Muscle of leg (tissue), 11 donors: ENCODE data around the gene ATXN1. TPM values are rescaled to one million over a fixed set of nuclear protein-coding genes. Genes with fewer than 3 reads are reported as not detected.

ENCODE experiments used
- DNase-seq: peaks from one replicate; pipeline ENCODE4 v3.0.0; 2013
- H3K27ac ChIP-seq: one replicate; pipeline ENCODE4 v1.5.1; 2013; ENCODE audit warnings: mild to moderate bottlenecking, low read length, control low read depth
- H3K27me3 ChIP-seq: one replicate; pipeline ENCODE4 v1.6.1; 2013; ENCODE audit warnings: low read length; ENCODE audit not compliant: control insufficient read depth, insufficient read depth
- H3K36me3 ChIP-seq: one replicate; pipeline ENCODE4 v1.6.1; 2013; ENCODE audit warnings: low read length; ENCODE audit not compliant: control insufficient read depth, insufficient read depth
- H3K4me1 ChIP-seq: one replicate; pipeline ENCODE4 v1.6.1; 2013; ENCODE audit warnings: low read length; ENCODE audit not compliant: control insufficient read depth, insufficient read depth
- H3K4me3 ChIP-seq: one replicate; pipeline ENCODE4 v1.5.1; 2013; ENCODE audit warnings: low read length, control low read depth
- H3K9me3 ChIP-seq: replicated peaks from 2 replicates; pipeline ENCODE4 v1.6.1; 2013; ENCODE audit warnings: low read depth, low read length; ENCODE audit not compliant: control insufficient read depth
- WGBS: methylation state at CpG from one replicate; pipeline ENCODE4 v1.1.5; 2013; ENCODE audit warnings: missing lambda C conversion rate; ENCODE audit not compliant: insufficient coverage; 5-methylcytosine and 5-hydroxymethylcytosine counted together
- polyA plus RNA-seq, 8 donors: library from polyadenylated mRNA; unstranded; fragments of 120-200 nt; gene quantifications; one replicate each; pipeline versions ENCODE4 v1.2.1 to v1.2.3, GENCODE V29; 2013; ENCODE audit warnings: inconsistent platforms in 1 of 8, low replicate concordance in 1 of 8; ENCODE audit not compliant: insufficient read length in 8 of 8, insufficient read depth in 1 of 8
- total RNA-seq: library from RNA; stranded (reverse); fragments of 120-200 nt; gene quantifications from one replicate; pipeline ENCODE4 v1.2.4, GENCODE V29; 2013

ATXN1 gene
- total and polyA plus RNA-seq, 9 donors, result 10.2 to 19.9 (median 12.9) TPM

DNA sequence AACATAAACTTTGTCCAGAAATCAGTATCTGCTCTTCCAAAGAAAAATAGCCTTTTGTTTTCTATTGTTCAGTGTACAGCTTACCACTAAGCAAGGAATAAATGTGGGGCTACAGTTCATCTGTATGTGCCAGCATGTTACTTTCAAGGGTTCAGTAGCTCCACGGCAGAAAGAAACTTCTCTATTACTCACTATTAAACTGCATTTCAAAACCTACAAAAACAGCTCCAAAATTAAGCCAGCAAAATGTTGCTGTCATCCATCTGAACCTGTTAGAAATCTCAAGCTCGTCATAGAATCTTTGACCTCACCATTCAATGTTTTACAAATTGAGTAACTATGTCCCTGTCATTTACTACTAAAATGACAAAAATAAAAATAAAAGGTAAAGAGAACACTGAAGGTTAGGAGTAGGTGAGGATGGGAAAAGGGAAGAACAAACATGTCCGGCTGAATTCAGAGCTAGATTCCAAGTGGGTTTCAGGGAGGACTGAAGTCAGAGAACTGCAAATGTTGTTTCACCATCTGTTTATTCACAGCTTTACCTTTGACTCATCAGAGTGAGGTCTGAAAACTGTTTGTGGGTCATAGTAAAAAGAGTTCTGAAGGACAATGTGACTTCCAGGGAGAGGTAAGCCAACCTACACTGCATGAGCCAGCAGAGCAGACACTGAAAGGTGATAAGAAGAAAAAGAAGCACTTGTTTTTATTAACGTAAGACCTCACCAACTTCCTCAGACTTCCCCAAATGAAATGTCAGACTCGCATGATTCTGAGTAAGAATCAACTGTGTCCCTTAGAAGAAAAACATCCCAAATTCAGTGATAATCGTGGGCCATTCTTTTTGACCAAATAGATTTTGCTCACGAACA lies 62.0 kb downstream of the ATXN1 start:
- no peak overlapping the region for H3K4me3 ChIP-seq
- H3K27me3 ChIP-seq, result no peaks in the 10 kb centered on the region
- peaks cover 13% of the 10 kb centered on the region for H3K4me1 ChIP-seq
- 46% methylated on average over 2 of the region's 7 CpGs for WGBS
- no peaks in the 10 kb centered on the region for H3K36me3 ChIP-seq
- no peak overlapping the region for H3K27ac ChIP-seq
- no peak for DNase-seq
- H3K9me3 ChIP-seq, result no peaks in the 10 kb centered on the region

DNA sequence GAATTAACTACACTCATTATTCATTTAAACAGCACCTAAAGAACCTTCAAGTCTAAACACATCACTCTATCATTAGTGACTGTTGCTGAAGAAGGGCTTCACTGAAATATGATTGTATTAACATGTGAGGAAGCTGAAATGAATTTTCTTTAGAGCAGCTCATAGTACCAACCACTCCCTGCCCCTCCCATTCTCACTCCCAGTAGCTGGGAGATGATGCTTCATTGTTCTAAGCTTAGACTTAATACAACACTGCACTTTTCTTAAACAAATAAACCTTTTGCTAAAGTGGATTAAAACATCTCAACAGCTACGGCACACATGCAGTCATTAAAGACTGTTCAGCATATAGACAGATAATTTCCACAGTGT lies 63.1 kb downstream of the ATXN1 start:
- Histone ChIP-seq H3K4me3 (no peak overlapping the region), H3K27ac (no peak overlapping the region), H3K27me3 (no peaks in the 10 kb centered on the region), H3K9me3 (no peaks in the 10 kb centered on the region), H3K4me1 (peaks cover 10% of the 10 kb centered on the region), H3K36me3 (no peaks in the 10 kb centered on the region)
- no CpG with 5 or more reads among the region's 1 CpG for WGBS
- DNase-seq, result no peak

DNA sequence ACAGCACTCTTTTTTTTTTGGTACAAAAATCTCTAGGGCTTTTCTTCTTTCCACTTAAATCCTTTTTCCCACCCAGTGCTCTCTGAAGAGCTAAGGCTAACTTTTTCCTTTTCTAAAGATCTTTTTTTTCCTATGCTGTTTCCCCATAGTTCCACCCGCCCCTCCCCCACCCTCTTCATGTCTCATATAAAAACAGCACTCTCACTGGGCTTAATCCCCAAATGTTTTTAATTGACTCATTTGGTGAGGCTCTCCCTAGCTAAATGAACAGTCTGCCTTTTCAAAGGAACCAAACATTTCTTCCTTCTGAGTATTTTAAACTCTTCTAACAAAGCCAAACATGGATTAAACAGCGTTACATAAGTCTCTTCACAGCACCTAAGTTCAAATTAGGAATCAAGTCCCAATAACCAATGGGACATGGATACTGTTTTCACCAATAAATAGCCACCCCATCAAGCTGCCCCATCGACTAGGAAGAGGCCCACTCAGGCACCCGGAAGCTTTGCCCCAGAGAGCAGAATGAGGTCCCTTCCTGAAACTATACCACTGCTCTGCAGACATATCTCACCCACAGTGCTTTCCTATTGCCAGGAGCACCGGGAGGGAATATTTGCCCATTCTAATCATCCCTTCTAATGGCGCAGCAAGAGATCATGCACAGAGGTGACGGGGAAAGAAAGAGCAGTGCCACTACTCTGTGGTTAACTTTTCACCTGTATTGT lies 63.7 kb downstream of the ATXN1 start:
- Histone ChIP-seq H3K4me1 (peaks cover 10% of the 10 kb centered on the region), H3K27ac (no peak overlapping the region), H3K36me3 (no peaks in the 10 kb centered on the region), H3K4me3 (no peak overlapping the region), H3K27me3 (no peaks in the 10 kb centered on the region), H3K9me3 (no peaks in the 10 kb centered on the region)
- 65% methylated on average over 5 of the region's 7 CpGs for WGBS
- DNase-seq, result no peak

DNA sequence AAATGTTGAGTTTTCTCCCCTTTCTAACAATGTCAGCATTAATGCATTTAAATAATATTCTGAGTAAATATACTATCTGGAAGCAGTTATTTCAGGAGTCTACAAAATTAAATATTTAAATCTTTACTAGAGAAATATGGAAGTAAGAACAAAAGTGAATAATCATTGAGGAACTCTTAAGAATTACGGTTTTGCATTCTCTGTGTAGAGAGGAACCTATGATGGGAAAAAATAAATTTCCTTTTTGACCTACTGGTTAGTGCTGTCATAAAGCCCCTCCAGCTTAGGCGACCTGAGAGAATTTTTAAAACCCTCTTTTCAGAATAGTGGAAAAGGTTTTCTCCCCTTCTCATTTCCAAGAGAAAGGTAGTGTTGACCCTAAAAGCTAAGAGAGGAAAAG lies 64.8 kb downstream of the ATXN1 start:
- H3K4me1 ChIP-seq, result peaks cover 10% of the 10 kb centered on the region
- no peak for DNase-seq
- H3K27ac ChIP-seq, result no peak overlapping the region
- no peaks in the 10 kb centered on the region for H3K9me3 ChIP-seq
- no peaks in the 10 kb centered on the region for H3K27me3 ChIP-seq
- H3K4me3 ChIP-seq, result no peak overlapping the region
- no peaks in the 10 kb centered on the region for H3K36me3 ChIP-seq
- WGBS, result no CpG with 5 or more reads among the region's 2 CpGs

DNA sequence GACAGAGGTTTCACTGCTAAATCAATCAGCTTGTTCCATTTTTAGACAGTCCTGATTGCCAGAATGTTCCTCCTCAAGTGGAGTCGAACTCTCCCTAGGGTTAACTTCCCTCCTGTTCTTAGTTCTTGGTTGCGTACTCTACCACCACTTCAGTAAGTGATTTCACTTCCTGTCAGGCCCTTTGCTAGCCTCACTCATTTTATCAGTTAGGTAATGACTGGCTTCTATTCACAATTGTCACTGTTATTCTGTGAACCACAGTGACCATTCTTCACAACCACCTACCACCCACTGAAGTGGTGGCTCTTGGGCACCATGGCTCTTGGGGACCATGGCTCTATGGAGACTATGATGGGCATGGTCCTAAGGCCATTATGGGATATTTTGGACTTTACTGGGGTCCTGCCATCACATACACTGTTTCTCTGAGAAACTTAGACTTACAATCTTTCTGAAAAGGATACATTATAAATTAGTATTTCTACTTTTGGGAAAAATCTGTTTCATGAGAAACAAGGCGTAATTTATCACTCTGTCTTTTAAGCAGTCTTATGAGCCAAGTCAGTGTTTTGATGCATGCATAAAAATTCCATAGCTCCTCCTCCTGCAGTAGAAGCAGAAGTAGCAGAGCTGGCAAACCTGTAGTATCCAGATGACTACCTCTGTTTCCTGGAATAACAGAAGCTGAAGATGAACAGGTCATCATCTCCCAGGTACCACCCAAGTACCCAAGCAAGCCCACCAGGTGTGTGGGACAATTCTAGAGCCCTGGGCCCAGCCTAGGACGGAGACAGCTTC lies 66.3 kb downstream of the ATXN1 start:
- WGBS, result 100% methylated on average over 1 of the region's 4 CpGs
- Histone ChIP-seq H3K4me1 (peaks cover under 1% of the 10 kb centered on the region), H3K36me3 (no peaks in the 10 kb centered on the region), H3K4me3 (no peak overlapping the region), H3K9me3 (no peaks in the 10 kb centered on the region), H3K27me3 (no peaks in the 10 kb centered on the region), H3K27ac (no peak overlapping the region)
- DNase-seq, result no peak

DNA sequence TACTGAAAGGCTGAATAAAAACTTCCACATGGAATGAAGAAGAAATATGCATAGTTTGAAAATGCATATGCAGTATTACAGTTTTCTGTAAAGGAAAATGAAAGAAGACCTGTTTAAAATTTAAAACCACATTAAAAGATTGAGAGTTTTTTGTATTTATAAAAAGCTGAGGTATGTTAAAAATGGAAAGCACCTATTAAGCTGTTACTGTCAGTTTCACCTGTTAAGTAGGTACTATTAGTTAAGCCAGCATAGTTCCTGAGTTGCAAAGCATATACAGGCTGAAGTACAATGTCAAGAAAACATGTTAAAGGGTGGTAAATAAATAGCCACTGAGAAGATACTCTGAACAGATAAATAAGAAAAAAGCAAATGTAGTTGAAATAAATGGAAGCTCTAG lies 69.9 kb downstream of the ATXN1 start:
- no peaks in the 10 kb centered on the region for H3K9me3 ChIP-seq
- no peaks in the 10 kb centered on the region for H3K27me3 ChIP-seq
- no peak overlapping the region for H3K27ac ChIP-seq
- H3K4me3 ChIP-seq, result no peak overlapping the region
- H3K36me3 ChIP-seq, result no peaks in the 10 kb centered on the region
- no peak for DNase-seq
- H3K4me1 ChIP-seq, result no peaks in the 10 kb centered on the region

DNA sequence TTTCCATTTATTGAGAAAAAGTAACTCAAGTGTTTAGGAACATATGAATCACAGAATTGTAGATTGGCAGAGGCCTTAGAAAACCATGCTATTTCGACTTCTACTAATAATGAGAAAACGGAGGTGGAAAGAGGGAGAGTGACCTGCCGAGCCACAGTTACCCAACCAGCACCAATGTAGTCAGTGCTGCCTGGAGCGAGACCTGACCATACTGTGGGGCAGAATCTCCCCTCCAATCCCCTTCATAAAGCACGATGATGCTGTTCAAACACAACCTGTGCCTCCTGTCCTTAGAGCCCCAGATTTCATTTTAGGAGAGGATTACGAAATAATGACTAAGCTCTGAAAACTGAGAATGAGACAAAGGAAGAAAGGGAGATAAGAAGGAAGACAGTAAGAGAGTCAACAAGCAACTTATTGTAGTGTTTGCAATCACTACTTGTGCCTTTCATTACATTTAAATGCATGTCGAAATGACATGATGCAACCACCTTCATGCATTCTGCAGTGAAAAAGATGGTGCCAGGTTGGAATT lies 70.6 kb downstream of the ATXN1 start:
- Histone ChIP-seq H3K4me1 (no peaks in the 10 kb centered on the region), H3K9me3 (no peaks in the 10 kb centered on the region), H3K27ac (no peak overlapping the region), H3K4me3 (no peak overlapping the region), H3K36me3 (no peaks in the 10 kb centered on the region), H3K27me3 (no peaks in the 10 kb centered on the region)
- peak; percentile 26 for DNase-seq
- WGBS, result no CpG with 5 or more reads among the region's 7 CpGs

DNA sequence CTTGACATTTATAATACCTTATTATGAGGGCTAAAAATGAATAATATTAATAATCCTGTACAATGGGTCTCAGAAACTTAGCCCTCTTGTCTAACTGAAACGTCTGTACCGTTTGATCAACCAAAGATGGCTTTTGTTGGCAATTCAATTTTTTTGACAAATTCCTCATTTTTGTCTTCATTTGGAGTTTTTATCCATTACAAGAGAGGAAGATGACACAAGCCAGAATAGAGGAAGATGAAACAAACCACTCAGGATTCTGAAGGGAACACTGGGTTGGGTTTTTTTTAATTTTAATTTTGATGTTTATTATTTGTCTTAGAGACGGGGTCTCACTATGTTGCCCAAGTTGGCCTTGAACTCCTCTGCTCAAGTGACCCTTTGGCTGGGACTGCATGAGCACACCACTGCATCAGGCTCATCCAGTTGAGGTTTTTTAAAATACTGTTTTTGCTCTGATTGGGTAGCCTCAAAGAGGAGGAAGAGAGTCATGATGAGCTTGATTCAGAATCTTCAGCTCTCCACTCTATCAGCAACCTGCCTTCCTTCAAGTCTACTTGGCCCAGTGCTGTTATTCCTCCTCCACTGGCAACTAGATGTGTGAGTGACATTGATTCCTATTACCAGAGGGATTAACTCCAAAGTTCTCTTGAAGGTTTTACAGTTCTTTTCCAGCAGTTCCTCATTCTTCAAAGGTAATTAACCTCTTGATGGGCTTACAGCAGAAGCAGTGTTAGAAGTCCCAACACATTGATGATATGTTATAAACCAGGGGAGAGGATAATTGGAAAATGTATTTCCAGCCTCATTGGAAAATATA lies 71.3 kb downstream of the ATXN1 start:
- no peak for DNase-seq
- Histone ChIP-seq H3K9me3 (no peaks in the 10 kb centered on the region), H3K36me3 (no peaks in the 10 kb centered on the region), H3K4me1 (no peaks in the 10 kb centered on the region), H3K27me3 (no peaks in the 10 kb centered on the region), H3K27ac (no peak overlapping the region), H3K4me3 (no peak overlapping the region)
- WGBS, result no CpG with 5 or more reads among the region's 3 CpGs

DNA sequence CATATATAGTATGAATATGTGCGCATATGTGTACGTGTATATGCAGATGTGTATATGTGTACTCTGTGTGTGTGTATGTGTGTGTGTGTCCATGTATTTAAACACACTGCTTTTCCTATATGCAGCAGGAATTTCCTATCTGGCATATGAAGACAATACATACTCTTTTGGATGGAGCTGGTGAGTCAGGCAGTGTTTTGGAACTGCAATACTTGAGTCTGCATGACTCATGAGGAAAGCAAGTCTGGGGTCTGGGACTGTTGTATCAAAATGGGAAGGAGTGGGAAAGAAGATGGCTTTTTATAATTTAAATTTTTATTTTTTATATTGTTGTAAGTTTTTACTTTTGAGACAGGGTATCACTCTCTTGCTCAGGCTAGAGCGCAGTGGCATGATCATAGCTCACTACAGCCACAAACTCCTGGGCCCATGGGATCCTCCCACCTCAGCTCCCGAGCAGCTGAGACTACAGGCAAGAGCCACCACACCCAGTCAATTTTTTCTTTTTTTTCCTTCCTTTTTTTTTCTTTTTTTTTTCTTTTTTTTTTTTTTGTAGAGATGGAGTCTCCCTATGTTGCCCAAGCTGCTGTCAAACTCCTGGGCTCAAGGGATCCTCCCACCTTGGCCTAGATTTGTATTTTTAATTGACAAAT lies 72.2 kb downstream of the ATXN1 start:
- WGBS, result no CpG with 5 or more reads among the region's 4 CpGs
- no peak overlapping the region for H3K27ac ChIP-seq

More for the DNA sequence above, 72.2 kb downstream of the ATXN1 start:
- H3K27me3 ChIP-seq, result no peaks in the 10 kb centered on the region
- H3K36me3 ChIP-seq, result no peaks in the 10 kb centered on the region
- no peaks in the 10 kb centered on the region for H3K9me3 ChIP-seq
- H3K4me3 ChIP-seq, result no peak overlapping the region
- no peaks in the 10 kb centered on the region for H3K4me1 ChIP-seq
- DNase-seq, result peak; percentile 32
